HG03378 (cell line): Measurements from ENCODE around the gene ERP27.

Experiments used
- ATAC-seq: cut with Tn5 transposase; IDR thresholded peaks from one replicate; pipeline ENCODE4 v1.9.1; 2021; ENCODE audit warnings: mild to moderate bottlenecking, moderate library complexity; ENCODE audit not compliant: unreplicated experiment

Gene ERP27

DNA sequence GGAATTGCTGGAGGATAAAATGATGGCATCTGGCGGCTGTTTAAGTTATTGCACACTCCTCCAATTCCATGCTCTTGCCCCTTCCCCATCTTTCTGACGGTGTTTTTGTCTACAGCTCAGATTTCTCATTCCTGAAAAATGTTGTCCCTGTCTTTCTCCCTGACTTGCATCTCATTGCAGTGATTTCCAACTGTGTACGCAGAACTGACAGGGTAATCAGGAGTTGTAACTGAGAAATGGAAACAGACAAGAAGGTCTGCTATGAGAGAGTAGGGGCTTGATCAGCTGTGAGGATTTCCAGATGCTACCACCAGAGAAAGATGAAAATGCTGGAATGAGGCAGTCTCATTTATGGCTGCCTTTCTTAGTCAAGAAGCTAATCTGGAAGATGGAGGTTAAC lies 1.3 kb downstream of the ERP27 start:
- ATAC-seq = no peak

- ATAC-seq = no peak
Observed at GRCh38 chr12:14936224-14936861, 2.0 kb downstream of the ERP27 start.

GRCh38 chr12:14935031-14935430 lies 3.3 kb downstream of the ERP27 start:
- ATAC-seq = no peak

- ATAC-seq = no peak
Observed at GRCh38 chr12:14934511-14934910, 3.8 kb downstream of the ERP27 start.

GRCh38 chr12:14931791-14932560 lies 6.4 kb downstream of the ERP27 start:
- no peak for ATAC-seq

- ATAC-seq = no peak
Observed at GRCh38 chr12:14931359-14931758, 7.0 kb downstream of the ERP27 start.

GRCh38 chr12:14930299-14930698 lies 8.0 kb downstream of the ERP27 start:
- ATAC-seq = no peak

GRCh38 chr12:14928931-14929330 lies 9.4 kb downstream of the ERP27 start:
- ATAC-seq = no peak

DNA sequence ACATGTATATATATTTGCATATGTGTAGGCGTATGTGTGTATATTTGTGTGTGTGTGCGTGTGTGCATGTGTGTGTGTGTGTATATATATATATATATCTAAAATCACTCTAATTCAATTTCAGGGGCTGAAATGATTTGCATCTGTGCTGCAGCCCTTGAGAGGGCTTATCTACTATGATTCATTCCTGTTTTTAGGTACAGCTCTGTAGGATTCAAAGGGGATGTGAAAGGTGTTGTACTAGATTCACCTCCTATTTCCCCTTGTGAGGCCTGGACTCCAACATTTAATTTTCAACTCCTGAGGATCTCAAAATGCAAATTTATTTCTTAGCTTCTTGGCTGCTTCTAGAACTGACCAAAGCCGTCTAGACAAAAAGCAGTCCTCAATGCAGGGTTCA lies 11.1 kb downstream of the ERP27 start:
- ATAC-seq = no peak

DNA sequence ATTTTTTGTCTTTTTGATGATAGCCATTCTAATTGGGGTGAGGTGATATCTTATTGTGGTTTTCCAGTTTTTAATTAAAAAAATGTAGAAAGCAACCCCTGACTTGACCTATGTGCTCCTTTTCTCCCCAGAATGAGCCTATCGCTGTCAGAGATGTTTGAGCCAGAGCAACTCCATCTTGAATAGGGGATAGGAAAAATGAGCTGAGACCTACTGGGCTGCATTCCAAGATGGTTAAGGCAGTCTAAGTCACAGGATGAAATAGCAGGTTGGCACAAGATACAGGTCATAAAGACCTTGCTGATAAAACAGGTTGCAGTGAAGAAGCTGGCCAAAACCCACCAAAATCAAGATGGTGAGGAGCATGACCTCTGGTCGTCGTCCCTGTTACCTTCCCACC lies 13.8 kb downstream of the ERP27 start:
- ATAC-seq = no peak

GRCh38 chr12:14923944-14924343 lies 14.4 kb downstream of the ERP27 start:
- no peak for ATAC-seq

- no peak for ATAC-seq
Observed at GRCh38 chr12:14921218-14921617, 17.1 kb downstream of the ERP27 start.

GRCh38 chr12:14920475-14921126 lies 17.7 kb downstream of the ERP27 start:
- ATAC-seq = no peak

DNA sequence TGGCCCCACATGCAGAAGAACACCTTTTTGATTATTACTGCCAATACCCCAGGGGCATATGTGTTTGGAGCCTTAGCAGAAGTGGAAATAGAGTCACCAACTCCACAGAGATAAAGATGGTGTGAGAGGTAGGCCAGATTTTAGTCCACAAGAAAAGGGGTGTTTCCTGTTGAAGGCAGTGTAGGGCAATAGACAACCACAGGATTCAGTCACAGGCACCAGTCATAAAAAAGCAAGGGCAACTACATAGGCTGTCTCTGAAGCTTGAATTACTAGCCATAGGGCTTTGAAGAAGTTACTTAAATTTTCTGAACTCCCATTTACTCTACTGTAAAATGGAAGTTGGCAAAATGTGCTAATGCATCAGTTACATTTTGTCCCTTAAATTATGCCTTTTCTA lies 18.9 kb downstream of the ERP27 start:
- no peak for ATAC-seq

DNA sequence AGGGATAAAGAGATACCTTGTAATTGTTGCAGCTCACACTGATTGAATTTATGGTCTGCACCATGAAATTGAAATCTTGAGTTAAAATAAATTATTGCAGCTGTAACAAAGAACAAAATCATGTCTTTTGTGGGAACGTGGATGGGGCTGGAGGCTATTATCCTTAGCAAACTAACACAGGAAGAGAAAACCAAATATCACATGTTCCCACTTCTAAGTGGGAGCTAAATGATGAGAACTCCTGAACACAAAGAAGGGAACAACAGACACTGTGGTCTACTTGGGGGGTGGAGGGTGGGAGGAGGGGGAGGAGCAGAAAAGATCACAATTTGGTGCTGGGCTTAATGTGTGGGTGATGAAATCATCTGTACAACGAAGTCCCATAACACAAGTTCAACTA lies 22.6 kb downstream of the ERP27 start:
- no peak for ATAC-seq

DNA sequence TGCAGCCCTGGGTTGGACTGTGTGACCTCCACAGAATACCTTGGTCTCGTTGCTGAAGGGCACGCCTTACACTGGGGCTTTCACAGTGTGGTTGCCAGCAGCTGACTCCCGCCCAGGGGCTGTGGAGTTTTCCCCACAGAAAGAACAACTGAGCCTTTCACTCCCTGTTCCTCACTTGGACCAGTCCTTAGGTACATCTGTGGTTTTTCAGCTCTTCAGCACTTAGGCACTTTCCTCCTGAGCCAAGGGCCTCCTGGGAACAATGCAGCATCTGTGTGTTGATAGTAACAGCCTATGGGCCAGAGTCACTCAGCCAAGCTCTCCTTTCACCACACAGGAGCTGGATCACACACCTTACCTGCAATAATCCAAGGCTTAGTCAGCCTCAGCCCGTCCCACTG lies 25.0 kb downstream of the ERP27 start:
- ATAC-seq = no peak

DNA sequence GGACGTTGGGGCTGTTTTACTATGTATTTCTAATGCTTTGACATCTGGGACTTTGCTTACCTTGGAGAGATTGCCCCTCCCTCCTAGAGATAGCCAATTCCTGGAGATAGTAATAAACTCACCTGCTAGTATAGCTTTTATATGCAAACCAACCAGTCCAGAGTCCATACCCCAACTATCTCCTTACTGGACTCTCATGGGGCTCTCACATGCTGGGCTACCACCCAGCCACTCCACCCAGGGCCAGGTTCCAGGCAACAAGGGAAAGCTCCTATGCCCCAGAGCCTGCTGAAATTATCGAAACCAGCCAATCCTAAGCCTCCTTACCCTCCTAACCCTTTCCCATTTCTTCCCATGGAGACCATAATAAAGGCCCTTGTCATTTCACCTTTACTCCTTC lies 27.2 kb downstream of the ERP27 start:
- no peak for ATAC-seq

GRCh38 chr12:14910090-14910915 lies 28.0 kb downstream of the ERP27 start:
- ATAC-seq = no peak

DNA sequence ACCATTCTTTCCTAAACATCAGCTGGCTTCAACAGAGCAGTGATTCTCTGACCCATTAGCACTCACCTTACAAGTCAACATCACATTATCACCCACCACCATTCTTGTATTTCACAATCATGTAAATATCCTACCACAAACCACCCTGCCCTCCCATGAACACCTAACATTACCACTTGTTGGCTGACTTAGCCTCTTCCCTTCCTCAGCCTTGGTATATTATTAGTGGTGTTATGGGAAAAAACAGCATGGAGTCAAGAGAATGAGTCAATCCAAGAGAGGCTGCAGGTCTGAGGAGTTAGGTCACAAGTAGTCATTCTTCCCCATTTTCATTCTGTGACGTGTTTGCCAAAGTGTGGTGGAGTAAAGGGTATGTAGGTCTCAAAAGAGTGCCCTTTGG lies 30.4 kb downstream of the ERP27 start:
- no peak for ATAC-seq

GRCh38 chr12:14906114-14906513 lies 32.2 kb downstream of the ERP27 start:
- no peak for ATAC-seq

GRCh38 chr12:14905269-14906004 lies 32.9 kb downstream of the ERP27 start:
- ATAC-seq = no peak
